Skeletal muscle tissue (tissue), 4 donors: ENCODE results near the gene TMEM132C. TPM values are rescaled to one million over a fixed set of nuclear protein-coding genes. Genes with fewer than 3 reads are reported as not detected.

Experiments used
- H3K27ac ChIP-seq: one replicate; pipeline ENCODE4 v1.7.0; 2013; ENCODE audit warnings: mild to moderate bottlenecking, low read depth, low read length, inconsistent platforms
- H3K27me3 ChIP-seq, 3 donors: one replicate each; pipeline ENCODE4 v1.7.0; 2013; ENCODE audit warnings: low read length in 3 of 3; ENCODE audit not compliant: control insufficient read depth in 3 of 3, insufficient read depth in 3 of 3
- H3K36me3 ChIP-seq, 3 donors: one replicate each; pipeline ENCODE4 v1.7.0; 2013; ENCODE audit warnings: low read length in 3 of 3; ENCODE audit not compliant: control insufficient read depth in 3 of 3, insufficient read depth in 3 of 3
- H3K4me1 ChIP-seq, 3 donors: one replicate each; pipeline ENCODE4 v1.7.0; 2013; ENCODE audit warnings: low read length in 3 of 3, mild to moderate bottlenecking in 3 of 3; ENCODE audit not compliant: control insufficient read depth in 3 of 3, insufficient read depth in 3 of 3
- H3K4me3 ChIP-seq, 3 donors: one replicate each; pipeline ENCODE4 v1.7.0; 2013; ENCODE audit warnings: low read length in 3 of 3
- H3K9ac ChIP-seq, 3 donors: one replicate each; pipeline ENCODE4 v1.7.0; 2013; ENCODE audit warnings: low read length in 3 of 3, mild to moderate bottlenecking in 3 of 3, moderate library complexity in 2 of 3, low read depth in 1 of 3
- H3K9me3 ChIP-seq, 3 donors: one replicate each; pipeline ENCODE4 v1.7.0; 2013; ENCODE audit warnings: low read length in 3 of 3; ENCODE audit not compliant: control insufficient read depth in 3 of 3
- total RNA-seq: library from RNA; depleted of rRNA; stranded (reverse); fragments of >200 nt; gene quantifications from one replicate; pipeline ENCODE4 v1.2.3, GENCODE V29; 2014
- donor health status: Osteomylitis.

The TMEM132C gene
- total RNA-seq, 1 donor from 2014 or later, result 3.7 TPM

- peaks cover 0 to 2% (median 0%) of the 10 kb centered on the region in 3 donors for H3K9me3 ChIP-seq
- no peaks in the 10 kb centered on the region for H3K36me3 ChIP-seq
- H3K9ac ChIP-seq, result no peak overlapping the region
- H3K27ac ChIP-seq, result no peak overlapping the region
- H3K4me1 ChIP-seq, result no peaks in the 10 kb centered on the region
- H3K27me3 ChIP-seq, result no peaks in the 10 kb centered on the region
- no peak overlapping the region for H3K4me3 ChIP-seq
Measured at GRCh38 chr12:128694445-128694844, 427.5 kb downstream of the TMEM132C start.

- H3K4me1 ChIP-seq, result no peaks in the 10 kb centered on the region
- peaks cover 0 to 2% (median 0%) of the 10 kb centered on the region in 3 donors for H3K9me3 ChIP-seq
- H3K27me3 ChIP-seq, result no peaks in the 10 kb centered on the region
Measured at GRCh38 chr12:128695697-128696096, 428.7 kb downstream of the TMEM132C start.

GRCh38 chr12:128698301-128698972 is 431.5 kb downstream of the TMEM132C start:
- Histone ChIP-seq H3K9me3 (peaks cover 0 to 2% (median 0%) of the 10 kb centered on the region in 3 donors), H3K4me1 (no peaks in the 10 kb centered on the region), H3K4me3 (no peak overlapping the region), H3K27me3 (no peaks in the 10 kb centered on the region), H3K27ac (no peak overlapping the region), H3K9ac (no peak overlapping the region), H3K36me3 (no peaks in the 10 kb centered on the region)

More at GRCh38 chr12:128695697-128696096, 428.7 kb downstream of the TMEM132C start:
- Histone ChIP-seq H3K27ac (no peak overlapping the region), H3K9ac (no peak overlapping the region), H3K36me3 (no peaks in the 10 kb centered on the region), H3K4me3 (no peak overlapping the region)

GRCh38 chr12:128699106-128699505 is 432.1 kb downstream of the TMEM132C start:
- Histone ChIP-seq H3K9me3 (peaks cover 0 to 2% (median 0%) of the 10 kb centered on the region in 3 donors), H3K36me3 (no peaks in the 10 kb centered on the region)

GRCh38 chr12:128702371-128702770 is 435.4 kb downstream of the TMEM132C start:
- peaks cover 0 to 2% (median 0%) of the 10 kb centered on the region in 3 donors for H3K9me3 ChIP-seq
- H3K4me1 ChIP-seq, result no peaks in the 10 kb centered on the region
- no peaks in the 10 kb centered on the region for H3K27me3 ChIP-seq
- no peak overlapping the region for H3K9ac ChIP-seq
- H3K36me3 ChIP-seq, result no peaks in the 10 kb centered on the region
- H3K27ac ChIP-seq, result no peak overlapping the region
- no peak overlapping the region for H3K4me3 ChIP-seq

More at GRCh38 chr12:128699106-128699505, 432.1 kb downstream of the TMEM132C start:
- H3K4me3 ChIP-seq, result no peak overlapping the region
- no peaks in the 10 kb centered on the region for H3K27me3 ChIP-seq
- no peaks in the 10 kb centered on the region for H3K4me1 ChIP-seq
- no peak overlapping the region for H3K9ac ChIP-seq
- no peak overlapping the region for H3K27ac ChIP-seq

- H3K36me3 ChIP-seq, result no peaks in the 10 kb centered on the region
- no peaks in the 10 kb centered on the region for H3K4me1 ChIP-seq
- no peak overlapping the region for H3K4me3 ChIP-seq
- H3K9me3 ChIP-seq, result no peaks in the 10 kb centered on the region
- no peaks in the 10 kb centered on the region for H3K27me3 ChIP-seq
- H3K9ac ChIP-seq, result no peak overlapping the region
- H3K27ac ChIP-seq, result no peak overlapping the region
Measured at GRCh38 chr12:128705140-128705539, 438.2 kb downstream of the TMEM132C start.

GRCh38 chr12:128707488-128707887 is 440.5 kb downstream of the TMEM132C start:
- Histone ChIP-seq H3K9me3 (no peaks in the 10 kb centered on the region), H3K36me3 (no peaks in the 10 kb centered on the region), H3K27ac (no peak overlapping the region), H3K4me3 (no peak overlapping the region), H3K4me1 (no peaks in the 10 kb centered on the region), H3K27me3 (no peaks in the 10 kb centered on the region), H3K9ac (no peak overlapping the region)

- peaks cover 0 to 2% (median 0%) of the 10 kb centered on the region in 3 donors for H3K9me3 ChIP-seq
- no peak overlapping the region for H3K4me3 ChIP-seq
Measured at GRCh38 chr12:128708789-128709188, 441.8 kb downstream of the TMEM132C start.

GRCh38 chr12:128709660-128710059 is 442.7 kb downstream of the TMEM132C start:
- Histone ChIP-seq H3K4me1 (no peaks in the 10 kb centered on the region), H3K27ac (no peak overlapping the region), H3K9ac (no peak overlapping the region), H3K4me3 (no peak overlapping the region), H3K27me3 (peaks cover 0 to 3% (median 0%) of the 10 kb centered on the region in 3 donors), H3K36me3 (no peaks in the 10 kb centered on the region), H3K9me3 (peaks cover 0 to 2% (median 2%) of the 10 kb centered on the region in 3 donors)

More at GRCh38 chr12:128708789-128709188, 441.8 kb downstream of the TMEM132C start:
- Histone ChIP-seq H3K36me3 (no peaks in the 10 kb centered on the region), H3K27ac (no peak overlapping the region), H3K4me1 (no peaks in the 10 kb centered on the region), H3K9ac (no peak overlapping the region), H3K27me3 (peaks cover 0 to 3% (median 0%) of the 10 kb centered on the region in 3 donors)

GRCh38 chr12:128711486-128711885 is 444.5 kb downstream of the TMEM132C start:
- no peak overlapping the region for H3K27ac ChIP-seq
- H3K9me3 ChIP-seq, result peaks cover 0 to 2% (median 2%) of the 10 kb centered on the region in 3 donors
- H3K4me1 ChIP-seq, result no peaks in the 10 kb centered on the region
- no peak overlapping the region for H3K4me3 ChIP-seq
- no peak overlapping the region for H3K9ac ChIP-seq
- H3K36me3 ChIP-seq, result no peaks in the 10 kb centered on the region
- H3K27me3 ChIP-seq, result peaks cover 0 to 3% (median 0%) of the 10 kb centered on the region in 3 donors
